HepG2 (cell line): ENCODE measurements around the gene HEMK1. TPM values are rescaled to one million over a fixed set of nuclear protein-coding genes. Genes with fewer than 3 reads are reported as not detected.

ENCODE experiments used
- CEBPZ ChIP-seq: IDR thresholded peaks from 2 replicates; pipeline ENCODE4 v1.6.1; 2012; ENCODE audit warnings: low read length, improper control_type of control experiment
- POLR2G ChIP-seq: fragments of 200-400 bp; formaldehyde crosslinking; IDR thresholded peaks from 2 replicates; pipeline ENCODE4 v1.6.1; 2018; ENCODE audit warnings: mild to moderate bottlenecking, low read depth, low read length, moderate library complexity
- SCMH1 ChIP-seq: sonication (generic); formaldehyde crosslinking; IDR thresholded peaks from 2 replicates; pipeline ENCODE4 v1.9.0; 2021; ENCODE audit warnings: missing genetic modification reagents, mild to moderate bottlenecking, borderline replicate concordance
- STAT6 ChIP-seq: sonication (generic); formaldehyde crosslinking; IDR thresholded peaks from 2 replicates; pipeline ENCODE4 v1.4.0; 2020; ENCODE audit warnings: missing genetic modification reagents, mild to moderate bottlenecking, borderline replicate concordance
- TRIM22 ChIP-seq: fragments of 450-650 bp; IDR thresholded peaks from 2 replicates; pipeline ENCODE4 v1.6.1; 2017
- ZBTB20 ChIP-seq: sonication (generic); formaldehyde crosslinking; IDR thresholded peaks from 2 replicates; pipeline ENCODE4 v1.8.1; 2023; ENCODE audit warnings: missing genetic modification reagents, low read depth, mild to moderate bottlenecking, borderline replicate concordance
- ZBTB26 ChIP-seq: IDR thresholded peaks from 2 replicates; pipeline ENCODE4 v1.6.1; 2016; ENCODE audit warnings: missing compliant biosample characterization, missing genetic modification reagents, borderline replicate concordance
- ZMYM4 ChIP-seq: sonication (generic); formaldehyde crosslinking; IDR thresholded peaks from 2 replicates; pipeline ENCODE4 v1.8.1; 2023; ENCODE audit warnings: mild to moderate bottlenecking, missing genetic modification reagents
- ZNF138 ChIP-seq: sonication (generic); formaldehyde crosslinking; IDR thresholded peaks from 2 replicates; pipeline ENCODE4 v1.5.0; 2020; ENCODE audit warnings: mild to moderate bottlenecking, low read depth, missing genetic modification reagents
- ZNF331 ChIP-seq: sonication (generic); formaldehyde crosslinking; IDR thresholded peaks from 2 replicates; pipeline ENCODE4 v1.4.0; 2020; ENCODE audit warnings: missing genetic modification reagents
- ZNF530 ChIP-seq: sonication (generic); formaldehyde crosslinking; IDR thresholded peaks from 2 replicates; pipeline ENCODE4 v1.5.0; 2020; ENCODE audit warnings: low read depth, mild to moderate bottlenecking, missing genetic modification reagents
- ZNF546 ChIP-seq: sonication (generic); formaldehyde crosslinking; conservative IDR thresholded peaks from 2 replicates; pipeline ENCODE4 v1.8.1; 2023; ENCODE audit warnings: mild to moderate bottlenecking, missing genetic modification reagents
- ZNF713 ChIP-seq: sonication (generic); formaldehyde crosslinking; IDR thresholded peaks from 2 replicates; pipeline ENCODE4 v1.4.0; 2020; ENCODE audit warnings: mild to moderate bottlenecking, missing genetic modification reagents
- ZNF850 ChIP-seq: sonication (generic); formaldehyde crosslinking; conservative IDR thresholded peaks from 2 replicates; pipeline ENCODE4 v1.9.0; 2021; ENCODE audit warnings: mild to moderate bottlenecking, missing genetic modification reagents
- ZNF879 ChIP-seq: sonication (generic); formaldehyde crosslinking; IDR thresholded peaks from 2 replicates; pipeline ENCODE4 v1.8.1; 2023; ENCODE audit warnings: missing genetic modification reagents
- ZSCAN29 ChIP-seq: sonication (generic); formaldehyde crosslinking; conservative IDR thresholded peaks from 2 replicates; pipeline ENCODE4 v1.4.0; 2020; ENCODE audit warnings: mild to moderate bottlenecking, missing genetic modification reagents
- polyA plus RNA-seq, 8 experiments: library from polyadenylated mRNA; depleted of rRNA in 3 of 8; stranded (reverse) in 7 of 8; unstranded in 1 of 8; fragments of >200 nt; fragmentation: Illumina TruSeq in 4 of 8; extraction: Trizol in 4 of 8; gene quantifications; 2 replicates each; pipeline versions ENCODE4 v1.2.1 to v1.2.3, GENCODE V29; 2011 to 2016; ENCODE audit warnings: low read depth in 4 of 8, missing spikeins in 1 of 8, mixed read lengths in 1 of 8; ENCODE audit not compliant: insufficient read depth in 1 of 8
- total RNA-seq, 5 experiments: library from RNA; depleted of rRNA; stranded (reverse); fragments of >200 nt; fragmentation: Illumina TruSeq; extraction: Trizol; gene quantifications; 2 replicates each; pipeline ENCODE4 v1.2.3, GENCODE V29; 2016; ENCODE audit warnings: low read depth in 1 of 5
- TF ChIP-seq, protein P1 (sequence below): sonication (generic); formaldehyde crosslinking; IDR thresholded peaks from 2 replicates; pipeline ENCODE4 v1.5.0; 2020; ENCODE audit warnings: mild to moderate bottlenecking, low read depth, missing genetic modification reagents, borderline replicate concordance
- TF ChIP-seq, protein P2 (sequence below): IDR thresholded peaks from 2 replicates; pipeline ENCODE4 v1.6.1; 2016; ENCODE audit warnings: low read depth, control low read depth

The HEMK1 gene
- total and polyA plus RNA-seq, 2 of the 13 experiments (the other 11 are each of a cell fraction or from before 2014, with no cell fraction given), result 9.8 to 12.6 TPM

DNA sequence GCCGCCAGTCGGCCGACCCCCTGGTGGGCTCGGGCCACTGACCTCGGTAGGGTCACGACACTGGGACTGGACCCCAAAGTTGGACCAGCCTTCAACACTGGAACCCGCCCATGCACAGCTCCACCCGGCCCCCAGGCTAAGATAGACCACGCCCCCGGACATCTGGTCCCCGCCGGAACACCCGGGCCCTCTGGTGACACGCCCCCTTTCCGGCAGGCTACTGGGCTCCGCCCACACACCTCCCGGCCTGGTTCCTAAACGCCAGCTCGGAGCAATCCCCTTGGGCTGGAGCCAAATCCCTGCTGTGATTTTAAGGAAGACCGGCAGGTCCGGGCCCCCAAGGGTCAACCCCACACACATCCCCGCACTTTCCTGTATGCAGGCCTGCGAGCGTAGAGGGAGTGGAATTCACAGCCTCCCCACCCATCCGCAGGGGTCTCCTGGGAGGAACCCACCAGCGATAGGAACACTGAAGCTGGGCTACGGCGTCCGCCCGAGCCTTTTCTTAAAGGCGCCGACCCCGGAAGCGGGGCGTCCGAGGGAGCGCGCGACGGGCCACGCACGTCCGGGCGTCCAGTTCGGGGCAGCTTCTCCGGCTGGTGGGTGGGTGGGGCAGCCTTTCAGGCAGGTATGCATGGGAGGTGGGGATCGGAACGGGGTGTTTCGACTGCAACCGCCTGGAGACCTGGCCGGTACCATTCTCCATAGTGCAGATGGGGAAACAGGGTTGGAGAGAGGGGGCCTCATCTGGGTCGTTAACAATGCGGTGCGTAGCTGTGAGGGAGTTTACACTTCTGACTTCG lies at the start of gene HEMK1 (continued):
- TF ChIP-seq TRIM22, result no peak
- TF ChIP-seq STAT6 (CRISPR knock-in tag), result peak; percentile 49; the same call in 1 of the 2 replicates
- peak; percentile 76; the same call in 1 of the 2 replicates for TF ChIP-seq ZSCAN29 (CRISPR knock-in tag)
- no peak for TF ChIP-seq ZNF138 (CRISPR knock-in tag)
- no peak for TF ChIP-seq ZBTB26 (CRISPR knock-in tag)
- no peak for TF ChIP-seq CEBPZ
- peak; percentile 91 for TF ChIP-seq ZMYM4 (CRISPR knock-in tag)
- no peak for TF ChIP-seq ZNF530
- peak; percentile 77 for TF ChIP-seq POLR2G
- peak; percentile 45; the same call in 1 of the 2 replicates for TF ChIP-seq ZNF546 (CRISPR knock-in tag)
- no peak for TF ChIP-seq SCMH1 (CRISPR knock-in tag)
- no peak for TF ChIP-seq ZNF879 (CRISPR knock-in tag)
- TF ChIP-seq ZBTB20 (CRISPR knock-in tag), result peak; percentile 42; the same call in 1 of the 2 replicates
- TF ChIP-seq, protein P1, sequence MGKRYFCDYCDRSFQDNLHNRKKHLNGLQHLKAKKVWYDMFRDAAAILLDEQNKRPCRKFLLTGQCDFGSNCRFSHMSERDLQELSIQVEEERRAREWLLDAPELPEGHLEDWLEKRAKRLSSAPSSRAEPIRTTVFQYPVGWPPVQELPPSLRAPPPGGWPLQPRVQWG (CRISPR knock-in tag), result no peak
- no peak for TF ChIP-seq ZNF850
- no peak for TF ChIP-seq ZNF713 (CRISPR knock-in tag)
- peak; percentile 71 for TF ChIP-seq ZNF331 (CRISPR knock-in tag)
- TF ChIP-seq, protein P2, sequence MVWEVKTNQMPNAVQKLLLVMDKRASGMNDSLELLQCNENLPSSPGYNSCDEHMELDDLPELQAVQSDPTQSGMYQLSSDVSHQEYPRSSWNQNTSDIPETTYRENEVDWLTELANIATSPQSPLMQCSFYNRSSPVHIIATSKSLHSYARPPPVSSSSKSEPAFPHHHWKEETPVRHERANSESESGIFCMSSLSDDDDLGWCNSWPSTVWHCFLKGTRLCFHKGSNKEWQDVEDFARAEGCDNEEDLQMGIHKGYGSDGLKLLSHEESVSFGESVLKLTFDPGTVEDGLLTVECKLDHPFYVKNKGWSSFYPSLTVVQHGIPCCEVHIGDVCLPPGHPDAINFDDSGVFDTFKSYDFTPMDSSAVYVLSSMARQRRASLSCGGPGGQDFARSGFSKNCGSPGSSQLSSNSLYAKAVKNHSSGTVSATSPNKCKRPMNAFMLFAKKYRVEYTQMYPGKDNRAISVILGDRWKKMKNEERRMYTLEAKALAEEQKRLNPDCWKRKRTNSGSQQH, result peak; percentile 85; the same call in 1 of the 2 replicates
